Skeletal muscle satellite cell (primary cell): Measurements from ENCODE around the gene VPS41.
"Not testable (repeated sequence)": the region's sequence is repeated elsewhere in the genome, so short reads cannot be mapped to it uniquely, and the experiment has no call there.

Experiments
- H3K27me3 ChIP-seq: 2 replicates; pipeline ENCODE4 v1.7.0; 2013; ENCODE audit warnings: low read length; ENCODE audit not compliant: control insufficient read depth, insufficient read depth
- H3K36me3 ChIP-seq: 2 replicates; pipeline ENCODE4 v1.7.0; 2013; ENCODE audit warnings: mild to moderate bottlenecking, control low read depth, low read length; ENCODE audit not compliant: insufficient read depth
- H3K4me1 ChIP-seq: 2 replicates; pipeline ENCODE4 v1.7.0; 2013; ENCODE audit warnings: low read length; ENCODE audit not compliant: control insufficient read depth, insufficient read depth
- H3K4me2 ChIP-seq: 2 replicates; pipeline ENCODE4 v1.7.0; 2013; ENCODE audit warnings: mild to moderate bottlenecking, low read length
- H3K4me3 ChIP-seq: 2 replicates; pipeline ENCODE4 v1.7.0; 2013; ENCODE audit warnings: low read length
- H3K9ac ChIP-seq: 2 replicates; pipeline ENCODE4 v1.7.0; 2013; ENCODE audit warnings: mild to moderate bottlenecking, low read depth, low read length, moderate library complexity
- H3K9me3 ChIP-seq: replicated peaks from 2 replicates; pipeline ENCODE4 v1.7.0; 2013; ENCODE audit warnings: mild to moderate bottlenecking, control low read depth, low read length

VPS41 gene

DNA sequence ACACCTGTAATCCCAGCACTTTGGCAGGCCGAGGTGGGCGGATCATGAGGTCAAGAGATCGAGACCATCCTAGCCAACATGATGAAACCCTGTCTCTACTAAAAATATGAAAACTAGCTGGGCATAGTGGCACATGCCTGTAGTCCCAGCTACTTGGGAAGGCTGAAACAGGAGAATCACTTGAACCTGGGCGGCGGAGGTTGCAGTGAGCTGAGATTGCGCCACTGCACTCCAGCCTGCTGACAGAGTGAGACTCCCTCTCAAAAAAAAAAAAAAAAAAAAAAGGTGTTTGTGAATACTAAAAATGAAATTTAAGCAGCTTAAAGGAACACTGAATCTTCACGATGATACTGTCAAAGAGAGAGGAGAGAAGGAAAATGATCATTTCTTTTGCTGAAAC lies 54.0 kb downstream of the VPS41 start:
- not testable (repeated sequence) for H3K9ac ChIP-seq, H3K4me1 ChIP-seq, H3K9me3 ChIP-seq, H3K36me3 ChIP-seq, H3K4me3 ChIP-seq, H3K4me2 ChIP-seq, H3K27me3 ChIP-seq

DNA sequence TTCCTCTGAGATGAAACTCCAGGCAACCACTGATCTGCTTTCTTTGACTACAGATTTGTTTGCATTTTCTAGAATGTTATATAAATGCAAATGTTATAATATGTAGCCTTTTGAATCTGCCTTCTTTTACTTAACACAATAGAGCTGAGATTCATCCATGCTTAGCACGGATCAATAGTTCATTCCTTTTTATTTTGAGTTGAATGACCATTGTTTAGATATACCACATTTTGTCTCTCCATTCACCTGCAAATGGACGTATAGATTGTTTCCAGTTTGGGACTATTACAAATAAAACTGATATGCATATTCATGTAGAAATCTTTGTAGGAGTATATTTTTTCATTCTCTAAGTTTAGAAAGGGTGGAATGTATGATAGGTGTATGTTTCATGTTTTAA lies 57.7 kb downstream of the VPS41 start:
- H3K9me3 ChIP-seq: no peaks in the 10 kb centered on the region
- H3K36me3 ChIP-seq: no peaks in the 10 kb centered on the region
- H3K4me1 ChIP-seq: no peaks in the 10 kb centered on the region
- H3K27me3 ChIP-seq: no peaks in the 10 kb centered on the region
- no peak overlapping the region for H3K9ac ChIP-seq
- H3K4me3 ChIP-seq: no peak overlapping the region
- no peak overlapping the region for H3K4me2 ChIP-seq

DNA sequence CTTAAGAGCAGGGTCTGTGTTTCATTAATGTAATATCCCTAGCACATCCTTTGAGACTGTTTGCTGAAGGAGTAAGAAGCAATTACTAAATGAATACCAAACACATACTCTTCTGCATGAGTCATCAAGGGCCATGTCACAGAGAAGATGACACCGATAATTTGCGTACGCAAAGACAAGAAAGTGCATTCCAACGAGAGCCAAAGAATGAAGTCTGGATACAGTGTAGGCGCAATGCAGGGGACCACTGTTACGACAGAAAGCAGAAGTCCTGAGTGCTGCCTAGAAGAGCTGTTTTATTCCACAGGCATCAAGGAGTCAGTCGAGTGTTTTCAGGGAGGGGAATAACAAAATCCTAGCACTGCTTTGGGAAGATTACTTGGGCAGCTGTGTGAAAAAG lies 62.7 kb downstream of the VPS41 start:
- H3K36me3 ChIP-seq: no peaks in the 10 kb centered on the region
- H3K4me2 ChIP-seq: no peak overlapping the region
- H3K9ac ChIP-seq: no peak overlapping the region
- H3K9me3 ChIP-seq: no peaks in the 10 kb centered on the region
- no peaks in the 10 kb centered on the region for H3K27me3 ChIP-seq
- peaks cover 2% of the 10 kb centered on the region for H3K4me1 ChIP-seq
- no peak overlapping the region for H3K4me3 ChIP-seq

DNA sequence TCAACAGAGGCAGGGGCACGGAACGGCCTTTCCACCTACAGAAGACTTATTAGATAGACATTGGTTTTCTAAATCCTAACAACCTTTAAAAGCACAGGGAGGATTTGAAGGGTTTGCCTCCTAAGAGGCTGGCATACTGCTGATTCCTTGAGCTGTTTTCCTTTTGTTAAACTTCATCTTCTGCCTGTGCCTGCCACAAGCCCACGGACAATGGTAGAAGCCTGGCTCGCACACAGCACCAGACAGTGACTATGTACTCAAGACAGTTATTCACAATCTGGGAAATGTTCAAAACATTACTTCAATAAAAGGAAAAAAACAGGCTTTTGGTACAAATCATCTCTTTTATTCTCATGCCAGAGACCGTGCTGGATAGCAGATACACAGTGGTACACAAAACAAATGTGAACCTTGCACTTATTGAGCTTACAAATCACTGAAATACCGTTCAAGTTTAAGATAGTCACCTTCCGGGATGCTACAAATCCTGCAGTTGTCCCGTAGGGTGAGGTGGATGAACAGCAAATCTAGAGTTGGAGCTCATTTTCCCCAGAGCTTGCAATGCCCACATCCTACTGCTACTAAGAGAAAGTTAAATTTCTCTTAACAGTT lies 63.9 kb downstream of the VPS41 start:
- H3K9ac ChIP-seq: no peak overlapping the region
- H3K4me1 ChIP-seq: peaks cover 8% of the 10 kb centered on the region
- no peak overlapping the region for H3K4me2 ChIP-seq
- H3K4me3 ChIP-seq: no peak overlapping the region
- no peaks in the 10 kb centered on the region for H3K9me3 ChIP-seq
- H3K36me3 ChIP-seq: no peaks in the 10 kb centered on the region
- H3K27me3 ChIP-seq: no peaks in the 10 kb centered on the region

DNA sequence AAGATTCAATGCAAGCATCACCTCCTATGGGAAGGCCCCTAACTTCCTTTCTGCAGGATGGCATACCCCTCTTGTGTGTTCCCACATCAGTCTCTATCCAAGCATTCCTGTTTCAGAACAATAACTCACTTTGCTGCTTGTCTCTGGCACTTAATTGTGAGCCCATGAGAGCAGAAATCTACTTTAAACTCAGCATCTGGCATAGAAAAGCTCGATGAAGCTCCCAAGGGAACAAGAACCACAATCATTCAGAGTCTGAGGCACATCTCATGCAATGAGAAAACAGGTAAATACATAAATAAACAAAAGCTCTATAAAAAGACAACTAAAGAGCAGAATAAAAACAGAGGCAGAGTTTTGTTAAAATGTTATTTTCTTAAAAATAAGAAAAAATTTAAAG lies 66.2 kb downstream of the VPS41 start:
- Histone ChIP-seq H3K4me1 (peaks cover 8% of the 10 kb centered on the region), H3K36me3 (no peaks in the 10 kb centered on the region), H3K4me3 (no peak overlapping the region), H3K9me3 (no peaks in the 10 kb centered on the region), H3K27me3 (no peaks in the 10 kb centered on the region), H3K4me2 (no peak overlapping the region), H3K9ac (no peak overlapping the region)

DNA sequence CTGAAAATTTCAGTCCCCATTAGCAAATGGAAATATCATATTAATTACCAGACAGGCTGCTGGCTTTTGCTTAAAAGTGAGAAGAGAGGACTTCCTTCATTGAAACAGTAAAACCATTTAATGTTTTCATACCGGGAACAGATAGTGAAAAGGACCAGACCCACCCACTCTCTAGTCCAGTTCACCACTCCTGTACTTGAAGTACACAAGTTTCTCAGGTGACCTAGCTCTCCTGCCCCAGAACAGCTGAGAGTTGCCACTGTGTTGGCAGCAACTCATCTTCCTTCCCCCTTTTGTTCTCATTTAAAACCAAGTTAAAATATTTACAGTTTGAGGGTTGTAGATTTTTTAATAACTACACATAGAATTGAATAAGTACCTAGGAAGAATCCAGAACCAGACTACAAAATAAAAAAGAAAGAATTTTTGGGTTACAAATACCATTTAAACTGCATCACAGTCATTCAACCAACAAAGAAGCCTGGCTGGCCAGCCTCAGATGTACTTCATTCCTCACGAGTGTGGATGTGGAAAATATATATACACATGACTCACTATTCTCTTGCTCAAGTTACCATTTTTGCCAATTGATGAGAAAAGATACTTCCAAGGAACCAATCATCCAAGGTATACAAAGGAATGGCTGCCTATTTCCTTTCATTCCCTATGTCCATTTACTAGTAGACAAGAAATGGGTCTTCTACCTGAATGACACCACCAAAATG lies 68.1 kb downstream of the VPS41 start:
- H3K9ac ChIP-seq: no peak overlapping the region
- H3K4me2 ChIP-seq: peak overlapping the region; percentile 11
- H3K27me3 ChIP-seq: no peaks in the 10 kb centered on the region
- no peaks in the 10 kb centered on the region for H3K36me3 ChIP-seq
- H3K4me3 ChIP-seq: no peak overlapping the region
- peaks cover 8% of the 10 kb centered on the region for H3K4me1 ChIP-seq
- no peaks in the 10 kb centered on the region for H3K9me3 ChIP-seq

DNA sequence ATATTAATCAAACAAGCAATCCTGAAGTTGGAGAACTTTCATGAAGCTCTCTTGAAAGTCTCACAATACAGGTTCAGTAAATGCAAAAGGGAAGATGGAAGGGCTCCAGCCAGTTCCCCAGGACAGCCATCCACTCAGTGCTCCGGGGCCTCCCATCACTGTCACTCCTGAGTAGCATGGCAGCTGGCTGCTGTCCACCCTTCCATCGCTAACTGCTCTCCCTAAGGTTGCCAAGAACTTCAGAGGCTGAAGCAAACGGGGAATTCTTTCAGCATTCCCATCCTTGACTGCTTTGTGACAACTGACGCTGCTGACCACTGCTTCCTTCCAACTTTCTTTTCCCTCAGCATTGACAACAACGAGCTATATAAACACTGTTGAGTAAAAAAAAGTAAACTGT lies 69.1 kb downstream of the VPS41 start:
- Histone ChIP-seq H3K4me1 (peaks cover 8% of the 10 kb centered on the region), H3K9ac (no peak overlapping the region), H3K4me3 (no peak overlapping the region), H3K9me3 (no peaks in the 10 kb centered on the region), H3K36me3 (no peaks in the 10 kb centered on the region), H3K4me2 (no peak overlapping the region), H3K27me3 (no peaks in the 10 kb centered on the region)

DNA sequence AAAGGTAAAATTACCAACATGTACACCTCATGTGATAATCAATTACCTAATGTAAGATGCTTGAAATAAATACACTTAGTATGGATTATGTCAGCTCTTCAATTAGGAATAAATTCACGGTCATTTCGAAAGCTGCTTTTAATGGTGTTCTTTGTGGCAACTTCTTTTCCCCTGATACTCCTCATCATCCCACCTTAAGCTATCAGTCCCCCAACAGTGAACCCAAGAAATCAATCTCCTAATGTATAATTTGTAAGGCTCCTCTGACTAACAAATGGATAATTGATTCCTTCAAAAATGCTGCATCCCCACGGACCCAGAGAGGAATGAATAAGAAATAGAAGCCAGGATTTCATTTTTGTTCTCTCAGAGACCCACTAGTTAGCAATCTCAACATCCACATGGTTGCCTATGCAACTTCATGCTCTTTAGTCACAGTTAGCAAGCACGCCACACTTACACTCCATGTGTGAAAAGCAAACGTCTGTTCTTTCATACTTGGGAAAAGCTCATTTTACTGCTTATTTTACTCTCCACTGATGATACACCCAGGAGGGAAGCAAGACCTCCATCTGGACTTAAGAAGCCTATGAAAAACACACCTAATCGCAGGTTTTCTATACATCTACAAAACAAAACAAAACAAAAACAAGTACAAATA lies 70.1 kb downstream of the VPS41 start:
- H3K9me3 ChIP-seq: no peaks in the 10 kb centered on the region
- no peaks in the 10 kb centered on the region for H3K36me3 ChIP-seq
- no peak overlapping the region for H3K4me3 ChIP-seq
- H3K4me1 ChIP-seq: peaks cover 8% of the 10 kb centered on the region
- H3K9ac ChIP-seq: no peak overlapping the region
- no peaks in the 10 kb centered on the region for H3K27me3 ChIP-seq
- H3K4me2 ChIP-seq: no peak overlapping the region

DNA sequence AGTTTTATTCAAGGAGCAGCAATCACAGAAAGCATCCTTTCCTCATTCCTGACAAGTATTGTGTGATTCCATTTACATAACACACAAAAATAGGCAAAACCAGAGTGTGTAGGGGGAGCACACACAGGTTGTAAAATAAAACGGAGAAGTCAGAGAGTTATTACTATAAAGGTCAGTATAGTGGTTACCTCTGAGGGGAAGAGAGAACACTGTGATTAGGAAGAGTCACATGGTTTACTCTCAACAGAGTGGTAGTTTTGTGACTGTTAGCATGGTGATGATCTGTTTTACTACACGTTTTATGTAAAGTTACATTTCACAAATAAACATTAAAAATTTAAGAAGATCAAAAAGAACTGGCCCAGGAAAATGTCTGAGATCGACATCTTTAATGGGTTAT lies 74.6 kb downstream of the VPS41 start:
- Histone ChIP-seq H3K4me3 (no peak overlapping the region), H3K9ac (no peak overlapping the region), H3K27me3 (no peaks in the 10 kb centered on the region), H3K9me3 (no peaks in the 10 kb centered on the region), H3K36me3 (no peaks in the 10 kb centered on the region), H3K4me2 (no peak overlapping the region), H3K4me1 (no peaks in the 10 kb centered on the region)

DNA sequence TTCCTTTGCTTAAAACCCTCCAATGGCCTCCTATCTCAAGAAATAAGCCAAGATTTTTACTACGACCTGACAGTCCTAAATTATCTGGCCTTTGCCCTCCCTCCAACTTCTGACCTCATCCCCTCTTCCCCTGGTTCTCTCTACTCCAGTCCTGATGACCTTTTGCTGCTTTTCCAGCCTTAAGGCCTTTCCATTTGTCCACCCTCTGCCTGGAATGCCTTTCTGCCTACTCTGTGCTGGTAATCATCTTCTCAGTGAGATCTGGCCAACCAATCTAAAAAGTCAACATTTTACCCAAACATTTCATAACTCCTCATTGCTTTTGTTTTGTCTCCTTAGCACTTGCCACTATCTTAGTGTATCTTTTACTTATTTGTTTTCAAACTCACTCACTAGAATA lies 75.7 kb downstream of the VPS41 start:
- no peaks in the 10 kb centered on the region for H3K36me3 ChIP-seq
- H3K9me3 ChIP-seq: no peaks in the 10 kb centered on the region
- H3K4me3 ChIP-seq: no peak overlapping the region
- H3K4me2 ChIP-seq: no peak overlapping the region
- H3K4me1 ChIP-seq: no peaks in the 10 kb centered on the region
- no peaks in the 10 kb centered on the region for H3K27me3 ChIP-seq
- H3K9ac ChIP-seq: no peak overlapping the region

DNA sequence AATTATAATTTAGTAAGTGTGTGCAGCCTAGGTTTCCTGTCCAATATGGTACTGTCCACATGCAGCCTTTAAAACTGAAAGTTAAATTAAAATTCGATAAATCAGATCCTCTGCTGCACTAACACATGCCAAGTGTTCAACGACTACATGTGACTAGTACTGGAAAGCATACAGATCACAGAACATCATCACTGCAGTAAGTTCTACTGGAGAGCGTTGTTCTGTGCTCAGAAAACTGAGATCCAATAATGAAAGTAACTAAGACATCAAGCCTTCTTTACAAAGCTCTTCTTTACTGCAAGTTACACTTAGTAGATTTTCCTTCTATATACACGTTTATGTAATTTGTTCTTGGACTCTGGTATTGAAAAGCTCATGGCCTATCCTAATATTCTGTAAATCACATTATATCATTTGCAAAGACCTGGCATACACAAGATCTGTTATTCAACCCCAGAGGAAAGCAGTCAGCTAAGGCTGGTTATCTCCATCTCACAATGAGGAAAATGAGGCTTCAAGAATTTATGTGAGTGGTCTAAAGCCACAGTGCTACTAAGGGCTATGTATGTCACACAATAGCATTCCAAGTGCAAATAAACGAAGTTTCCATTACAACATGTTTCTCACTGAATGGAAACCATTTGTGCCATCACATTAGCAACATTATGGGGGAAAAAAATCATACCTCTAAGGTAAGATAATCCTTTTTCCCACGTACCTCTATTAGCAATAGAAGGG lies 77.6 kb downstream of the VPS41 start:
- H3K4me1 ChIP-seq: no peaks in the 10 kb centered on the region
- H3K9me3 ChIP-seq: no peaks in the 10 kb centered on the region
- no peak overlapping the region for H3K4me3 ChIP-seq
- no peak overlapping the region for H3K9ac ChIP-seq
- H3K27me3 ChIP-seq: no peaks in the 10 kb centered on the region
- no peaks in the 10 kb centered on the region for H3K36me3 ChIP-seq
- no peak overlapping the region for H3K4me2 ChIP-seq
